GM21526 (cell line): Measurements from ENCODE around the gene AHNAK.
"Not testable (repeated sequence)": the region's sequence is repeated elsewhere in the genome, so short reads cannot be mapped to it uniquely, and the experiment has no call there.

ENCODE experiments used
- ATAC-seq: cut with Tn5 transposase; IDR thresholded peaks from one replicate; pipeline ENCODE4 v1.9.1; 2021; ENCODE audit warnings: moderate library complexity; ENCODE audit not compliant: unreplicated experiment, low FRiP score

The AHNAK gene

DNA sequence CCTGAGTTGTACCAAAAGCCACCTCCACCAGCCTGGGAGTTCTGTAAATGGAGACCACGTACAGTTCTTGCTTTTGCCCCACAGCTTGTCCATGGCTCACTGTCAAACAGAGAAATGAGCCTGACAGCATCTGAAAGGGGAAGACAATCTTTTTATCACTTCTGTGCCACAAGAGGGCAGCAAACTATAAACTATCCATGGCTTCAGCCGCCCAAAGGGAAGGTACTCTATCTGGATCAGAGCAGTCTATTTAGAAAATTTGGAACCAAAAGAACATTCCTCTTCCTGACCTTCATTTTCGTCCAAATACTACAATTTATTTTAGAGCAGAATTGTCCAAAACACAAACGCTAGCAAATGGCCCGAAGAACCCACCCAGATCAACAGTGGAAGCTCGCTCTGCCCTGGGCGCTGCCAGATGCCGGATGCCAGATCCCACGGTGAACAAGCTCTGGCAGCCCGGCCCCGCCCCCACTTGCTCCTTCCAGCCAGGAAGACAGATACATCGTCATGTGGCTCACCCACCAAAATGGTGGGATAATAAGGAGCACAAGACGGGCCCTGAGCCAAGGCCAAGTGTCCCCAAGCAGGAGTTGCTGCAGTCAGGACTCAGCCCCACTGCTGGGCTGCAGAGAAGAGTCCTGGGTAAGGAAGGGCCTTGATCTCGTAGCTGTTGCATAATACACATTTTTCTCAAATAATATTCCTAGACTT lies 151.6 kb downstream of the AHNAK start:
- ATAC-seq: no peak

GRCh38 chr11:62393735-62394134 lies 152.9 kb downstream of the AHNAK start:
- no peak for ATAC-seq

DNA sequence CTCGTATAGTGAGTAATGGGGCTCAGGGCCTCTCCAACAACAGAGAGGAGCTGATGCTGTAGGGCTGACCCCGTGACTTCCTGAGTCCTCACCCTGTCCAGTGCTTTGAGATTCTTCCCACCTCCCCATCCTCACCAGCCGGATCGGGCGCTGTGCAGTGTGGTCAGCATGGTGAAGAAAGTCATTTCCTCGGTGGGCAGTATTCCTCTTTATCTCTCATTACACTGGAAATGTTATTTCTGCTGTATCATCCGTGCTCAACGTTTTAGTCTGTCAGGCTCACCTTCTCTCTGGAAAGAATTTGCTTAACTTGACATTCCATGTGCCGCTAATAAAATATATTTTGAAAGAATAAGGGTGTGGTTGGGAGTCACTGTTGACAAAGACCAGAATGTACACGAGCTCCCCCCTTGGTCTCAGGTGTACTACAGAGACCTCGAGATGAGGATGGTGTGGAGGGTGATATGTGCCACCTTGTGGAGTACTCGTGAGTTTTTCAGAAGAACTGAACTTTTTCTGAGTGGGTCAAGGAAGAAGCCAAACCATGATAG lies 153.5 kb downstream of the AHNAK start:
- ATAC-seq: no peak

DNA sequence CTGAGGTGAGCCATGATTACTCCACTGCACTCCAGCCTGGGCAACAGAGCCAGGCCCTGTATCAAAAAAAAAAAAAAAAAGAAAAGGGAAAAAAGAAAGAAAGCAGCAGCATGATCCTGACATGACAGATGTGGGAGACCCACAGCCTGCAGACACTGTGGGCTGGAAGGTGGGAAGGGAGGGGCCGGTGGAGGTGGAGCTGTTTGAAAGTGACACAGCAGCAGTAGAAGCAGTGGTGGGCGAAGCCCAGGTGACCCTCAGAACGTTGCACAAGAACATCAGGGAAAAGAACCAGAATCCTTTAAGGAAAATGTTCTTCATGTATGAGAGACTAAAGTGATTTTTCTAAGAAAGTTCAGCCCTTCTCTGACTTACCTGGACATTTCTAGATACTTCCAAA lies 154.1 kb downstream of the AHNAK start:
- ATAC-seq: no peak

DNA sequence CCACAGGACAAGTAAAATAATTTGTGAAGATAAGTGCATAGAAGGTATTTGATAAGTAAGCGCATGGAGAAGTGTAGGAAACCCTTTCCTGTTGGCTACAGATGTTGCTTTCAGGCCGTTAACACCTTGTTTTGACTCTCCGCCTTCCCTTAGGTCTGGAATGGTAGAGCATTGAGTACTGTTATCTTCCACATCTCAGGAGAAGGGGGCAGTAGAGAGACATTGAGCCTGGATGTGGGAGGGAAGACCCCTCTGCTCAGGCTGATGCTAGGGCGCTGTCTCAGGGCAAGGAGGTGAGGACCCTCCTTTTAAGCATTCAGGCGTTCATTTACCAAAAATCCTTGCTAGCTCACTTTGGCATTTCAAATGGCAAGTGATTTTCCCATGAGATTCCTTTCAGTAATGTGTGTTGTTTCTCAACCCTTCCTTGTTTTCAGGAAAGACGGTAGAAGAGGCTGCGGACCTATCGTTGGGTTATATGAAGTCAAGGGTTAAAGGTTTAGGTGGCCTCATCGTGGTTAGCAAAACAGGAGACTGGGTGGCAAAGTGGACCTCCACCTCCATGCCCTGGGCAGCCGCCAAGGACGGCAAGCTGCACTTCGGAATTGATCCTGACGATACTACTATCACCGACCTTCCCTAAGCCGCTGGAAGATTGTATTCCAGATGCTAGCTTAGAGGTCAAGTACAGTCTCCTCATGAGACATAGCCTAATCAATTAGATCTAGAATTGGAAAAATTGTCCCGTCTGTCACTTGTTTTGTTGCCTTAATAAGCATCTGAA lies 154.8 kb downstream of the AHNAK start:
- ATAC-seq: no peak

- ATAC-seq: no peak
These were observed 155.9 kb downstream of the AHNAK start for GRCh38 chr11:62390722-62391121.

DNA sequence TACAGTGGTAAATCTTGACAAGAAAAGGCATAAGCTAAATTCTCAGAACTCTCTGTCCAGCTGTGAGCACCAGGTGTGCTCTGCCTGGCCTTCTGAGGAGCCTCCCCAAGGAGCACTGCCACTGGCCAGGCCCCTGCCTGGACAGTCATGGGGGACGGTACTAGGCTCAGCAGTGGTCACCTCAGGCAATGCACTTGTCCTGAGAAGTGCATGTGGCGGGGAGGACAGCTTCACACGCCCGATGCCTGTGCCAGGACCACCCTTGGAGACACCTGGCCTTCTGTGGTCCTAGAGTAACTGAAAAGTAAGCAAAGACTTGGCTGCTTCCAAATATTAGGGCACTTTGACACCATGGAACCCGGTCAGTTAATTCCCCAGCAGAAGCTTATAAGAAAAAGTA lies 156.4 kb downstream of the AHNAK start:
- ATAC-seq: no peak

DNA sequence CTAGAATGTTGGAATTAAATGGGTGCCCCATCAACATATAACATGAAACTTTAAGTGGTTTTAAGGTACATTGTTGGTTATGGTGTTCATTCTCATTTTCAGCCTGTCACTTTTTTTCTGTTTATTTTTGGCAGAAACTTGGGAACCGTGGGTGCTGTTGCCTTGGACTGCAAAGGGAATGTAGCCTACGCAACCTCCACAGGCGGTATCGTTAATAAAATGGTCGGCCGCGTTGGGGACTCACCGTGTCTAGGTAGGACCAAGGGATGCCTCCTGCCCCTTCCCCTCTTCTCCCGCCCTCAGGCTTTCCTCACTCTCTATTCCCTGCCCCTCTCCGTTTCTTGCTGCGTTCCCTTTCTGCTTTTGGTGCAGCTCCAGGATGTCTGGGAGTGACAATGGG lies 157.6 kb downstream of the AHNAK start:
- no peak for ATAC-seq

DNA sequence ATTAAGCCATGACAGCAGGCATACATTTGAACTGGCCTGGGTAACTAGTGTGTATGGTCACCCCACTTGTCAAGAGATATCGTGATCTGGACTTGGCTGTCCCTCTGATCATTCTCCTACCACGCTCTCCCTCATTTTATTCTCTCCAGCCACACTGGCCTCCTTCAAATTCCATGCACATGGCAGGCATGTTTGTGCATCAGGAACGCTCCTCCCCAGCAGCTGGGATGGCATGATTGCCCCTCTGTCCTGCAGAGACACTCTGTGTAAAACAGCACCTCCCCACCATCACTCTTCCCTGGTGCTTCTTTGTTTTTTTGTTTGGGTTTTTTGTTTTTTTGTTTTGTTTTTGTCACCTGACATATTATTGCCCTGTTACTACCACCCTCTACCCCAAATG lies 159.2 kb downstream of the AHNAK start:
- ATAC-seq: no peak

DNA sequence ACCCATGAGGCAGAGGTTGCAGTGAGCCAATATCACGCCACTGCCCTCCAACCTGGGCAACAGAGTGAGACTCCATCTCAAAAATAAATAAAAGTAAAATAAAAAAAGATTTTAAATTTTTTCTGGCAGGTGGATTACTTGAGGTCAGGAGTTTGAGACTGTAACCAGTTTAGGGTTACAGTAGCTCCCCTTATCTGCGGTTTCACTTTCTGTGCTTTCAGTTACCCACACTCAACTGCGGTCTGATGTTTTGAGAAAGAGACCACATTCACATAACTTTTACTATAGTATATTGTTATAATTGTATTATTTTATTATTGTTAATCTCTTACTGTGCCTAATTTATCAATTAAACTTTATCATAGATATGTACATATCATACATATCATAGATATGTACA lies 160.5 kb downstream of the AHNAK start:
- ATAC-seq: not testable (repeated sequence)

- ATAC-seq: no peak
These were observed 162.8 kb downstream of the AHNAK start for GRCh38 chr11:62383822-62384221.
